GM21515 (cell line): Measurements from ENCODE around the gene C19orf25.

Experiments used
- ATAC-seq: cut with Tn5 transposase; IDR thresholded peaks from one replicate; pipeline ENCODE4 v1.9.1; 2021; ENCODE audit not compliant: unreplicated experiment

C19orf25 gene

DNA sequence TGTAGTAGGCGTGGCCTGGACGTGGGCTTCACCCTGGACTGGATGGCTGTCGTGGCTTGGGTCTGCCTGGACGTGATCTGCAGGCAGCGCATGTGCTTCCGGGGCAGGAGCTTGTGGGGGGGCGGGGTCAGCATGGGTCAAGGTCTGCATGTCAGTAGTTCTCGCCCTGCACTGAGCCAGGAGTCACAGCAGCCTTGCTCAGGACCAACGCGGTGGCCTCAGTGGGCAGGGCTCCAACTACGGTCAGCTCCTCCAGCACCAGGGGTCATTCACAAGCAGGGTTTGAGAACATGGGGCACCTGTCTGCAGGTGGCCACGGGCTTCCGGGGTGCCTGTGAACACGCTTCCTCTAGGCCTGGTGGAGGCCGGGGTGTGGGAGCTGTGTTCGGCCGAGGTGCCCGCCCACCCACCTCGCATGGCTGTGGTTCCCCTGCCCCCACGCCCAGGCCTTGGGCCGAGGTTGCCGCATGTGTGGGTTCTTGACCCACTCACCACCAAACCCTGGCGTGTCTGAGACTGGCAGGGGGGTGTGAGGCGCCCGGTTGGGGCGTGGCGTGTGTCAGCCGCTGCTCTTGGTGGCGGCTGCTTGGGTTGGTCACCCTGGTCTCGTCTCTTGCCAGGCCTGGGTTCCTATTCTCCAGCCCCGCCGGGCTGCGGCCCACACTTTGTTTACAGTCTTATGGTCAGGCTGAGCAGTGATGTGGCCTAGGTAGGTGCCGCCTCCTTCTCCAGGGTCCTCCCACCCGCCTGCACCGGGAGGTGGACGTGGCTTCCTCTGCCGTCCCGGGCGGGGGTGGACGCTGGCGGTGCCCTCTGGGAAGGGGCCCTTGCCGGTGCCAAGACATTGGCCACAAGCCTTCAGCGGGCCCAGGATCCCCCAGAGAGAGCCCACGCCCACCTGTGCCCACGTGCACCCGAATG lies 45.6 kb downstream of the C19orf25 start:
- no peak for ATAC-seq

- no peak for ATAC-seq
Measured at GRCh38 chr19:1432507-1432887, 46.5 kb downstream of the C19orf25 start.

GRCh38 chr19:1431759-1432506 lies 47.1 kb downstream of the C19orf25 start:
- ATAC-seq: no peak

DNA sequence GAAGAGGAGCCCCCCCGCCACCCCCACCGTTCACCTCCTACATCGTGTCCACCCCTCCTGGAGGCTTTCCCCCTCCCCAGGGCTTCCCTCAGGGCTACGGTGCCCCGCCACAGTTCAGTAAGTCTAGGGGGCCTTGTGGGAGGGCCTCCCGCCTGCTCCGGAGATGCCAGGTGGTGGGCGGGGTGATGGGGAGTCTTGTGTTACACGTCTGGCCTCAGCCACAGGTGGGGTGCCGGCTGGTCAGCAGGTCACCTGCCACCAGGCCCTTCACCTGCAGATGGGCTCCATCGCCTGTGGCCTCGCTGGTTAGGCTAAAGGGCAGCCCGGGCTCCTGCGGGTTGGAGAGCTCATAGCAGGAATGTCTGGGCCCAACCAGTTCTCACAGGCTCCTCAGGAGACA lies 48.8 kb downstream of the C19orf25 start:
- ATAC-seq: no peak

DNA sequence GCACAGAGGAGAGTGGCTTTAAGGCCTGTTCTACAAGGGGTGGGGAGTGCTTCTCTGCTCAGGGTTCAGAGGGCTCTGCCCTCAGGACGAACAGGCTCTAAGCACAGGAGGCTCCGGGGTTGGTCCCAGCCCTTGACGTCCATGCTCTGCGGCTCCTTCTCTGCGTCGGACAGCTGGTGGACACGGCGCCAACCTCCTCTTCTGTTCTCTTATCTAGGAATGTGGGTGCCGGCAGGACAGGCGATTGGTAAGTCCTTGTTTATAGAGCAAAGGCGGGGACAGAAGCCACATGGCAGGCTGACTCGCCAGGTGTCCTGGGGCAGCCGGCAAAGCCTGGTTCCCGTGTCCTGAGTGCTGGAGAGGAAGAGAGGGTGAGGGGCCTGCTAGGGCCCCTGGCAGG lies 49.3 kb downstream of the C19orf25 start:
- no peak for ATAC-seq

GRCh38 chr19:1428738-1429391 lies 50.1 kb downstream of the C19orf25 start:
- ATAC-seq: no peak

GRCh38 chr19:1427221-1427920 lies 51.6 kb downstream of the C19orf25 start:
- ATAC-seq: no peak

- ATAC-seq: no peak
Measured at GRCh38 chr19:1426736-1427135, 52.3 kb downstream of the C19orf25 start.

- ATAC-seq: no peak
Measured at GRCh38 chr19:1425902-1426301, 53.1 kb downstream of the C19orf25 start.

- ATAC-seq: no peak
Measured at GRCh38 chr19:1425102-1425837, 53.7 kb downstream of the C19orf25 start.

DNA sequence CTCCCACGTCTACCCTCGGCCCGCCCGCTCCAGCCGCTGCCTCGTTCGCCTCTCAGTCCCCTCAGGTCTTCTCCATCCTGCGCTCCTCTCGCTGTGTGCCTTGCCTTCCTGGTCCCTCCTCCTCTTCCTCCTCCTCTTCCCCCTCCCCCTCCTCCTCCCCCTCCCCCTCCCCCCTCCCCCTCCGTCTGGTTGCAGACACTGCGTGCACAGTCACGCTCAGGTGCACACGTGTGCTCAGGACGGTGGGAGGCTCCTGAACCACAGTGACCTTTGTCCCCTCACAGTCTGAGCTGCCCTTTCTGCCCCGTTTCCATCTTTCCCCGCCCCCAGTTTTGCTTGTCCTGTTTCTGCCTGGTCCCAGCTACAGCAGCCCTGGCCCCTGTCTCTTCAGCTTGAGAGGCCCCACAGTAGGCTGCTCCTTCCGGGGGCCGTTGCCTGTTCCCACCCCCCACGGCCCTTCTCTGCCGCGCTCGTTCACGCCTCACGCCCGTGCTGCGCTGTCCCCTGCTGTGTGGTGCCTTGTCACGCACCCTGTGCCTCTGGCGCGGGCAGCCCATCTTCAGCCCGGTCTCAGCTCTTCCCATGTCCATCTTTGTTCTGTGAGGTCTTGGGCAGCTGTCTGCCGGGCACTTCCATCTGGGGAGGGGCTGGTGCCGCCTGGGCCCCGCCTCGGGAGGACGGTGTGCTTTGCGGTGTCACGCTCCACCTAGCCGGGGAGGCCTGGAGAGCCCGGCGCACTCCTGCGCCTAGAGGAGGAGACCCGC lies 54.6 kb downstream of the C19orf25 start:
- ATAC-seq: no peak

DNA sequence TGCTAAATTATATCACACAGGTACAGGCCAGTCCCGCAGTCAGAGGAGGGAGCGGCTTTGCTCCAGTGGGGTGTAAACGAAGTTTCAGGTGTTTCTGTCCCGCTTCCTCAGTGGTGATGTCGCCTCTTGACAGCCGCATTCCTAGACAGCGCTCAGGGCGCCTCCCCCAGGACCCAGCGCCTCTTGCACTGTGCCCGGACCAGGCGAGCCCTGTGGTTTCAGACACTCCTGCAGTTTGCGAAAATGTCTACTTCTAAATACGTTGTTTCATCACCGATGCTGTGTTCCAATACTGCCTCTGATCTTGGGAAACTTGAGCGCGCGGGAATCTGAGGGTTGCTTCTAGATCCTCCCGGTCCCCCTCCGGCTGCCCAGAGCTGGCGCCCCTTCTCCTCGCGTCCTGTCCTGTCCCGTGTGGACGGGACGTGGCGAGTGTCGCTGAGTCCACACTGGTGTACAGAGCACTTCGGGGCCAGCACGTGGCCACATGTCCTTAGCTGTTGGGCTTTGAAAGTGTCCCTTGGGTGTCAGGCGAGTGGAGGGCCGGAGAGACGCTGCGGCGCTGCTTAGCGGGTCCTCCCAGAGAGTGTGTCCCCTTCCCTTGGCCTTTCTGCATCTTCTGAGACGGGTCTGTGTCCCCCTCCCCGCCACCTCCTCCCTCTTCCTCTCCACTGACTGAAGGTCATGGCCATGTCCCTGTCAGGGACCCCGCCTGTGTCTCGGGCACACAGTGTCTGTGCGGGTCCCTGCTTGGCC lies 55.4 kb downstream of the C19orf25 start:
- ATAC-seq: no peak
